ENCODE results near the gene ADAMTS4. TPM values are rescaled to one million over a fixed set of nuclear protein-coding genes. Genes with fewer than 3 reads are reported as not detected.
A peak's percentile ranks its signal among the peaks of the same experiment; 100 is the strongest.

The ADAMTS4 gene
- total RNA-seq, 1 experiment from 2014 or later, result 7.0 TPM

DNA sequence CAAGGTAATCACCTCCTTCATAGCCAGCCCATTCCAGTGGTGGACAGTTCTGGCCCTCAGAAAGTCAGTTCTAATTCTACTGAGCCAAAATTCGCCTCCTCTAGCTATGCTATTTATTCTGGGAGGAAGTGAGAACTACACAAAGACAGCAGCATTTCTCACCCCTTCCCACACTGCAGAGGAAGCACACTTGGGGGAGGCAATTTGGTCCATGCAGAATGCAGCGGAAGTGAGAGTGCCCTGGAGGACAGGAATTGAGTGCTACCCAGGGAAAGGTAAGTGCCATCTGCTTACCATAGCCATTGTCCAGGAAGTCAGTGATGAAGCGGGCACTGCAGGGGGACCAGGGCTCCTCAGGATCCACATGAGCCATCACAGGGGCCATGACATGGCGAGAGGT is 3.7 kb downstream of the ADAMTS4 start:
- no peak overlapping the region for H4K8ac ChIP-seq (replicated peaks; ENCODE audit: insufficient read length, low read depth, low read length)
- H3K79me1 ChIP-seq (ENCODE audit: insufficient read depth, low read depth, low read length, poor library complexity, severe bottlenecking), result no peaks in the 10 kb centered on the region
- no peak overlapping the region for H2BK15ac ChIP-seq (ENCODE audit: low read depth, low read length)
- H3K23ac ChIP-seq (ENCODE audit: insufficient read length, low read depth, low read length), result no peak overlapping the region
- no peaks in the 10 kb centered on the region for H4K20me1 ChIP-seq (ENCODE audit: control insufficient read depth, insufficient read depth, insufficient read length)
- no peak overlapping the region for H2BK20ac ChIP-seq (ENCODE audit: low read depth, low read length, poor library complexity, severe bottlenecking)
- no peak overlapping the region for H3K9ac ChIP-seq (ENCODE audit: extremely low read depth, insufficient read length, low read length)
- no peak for DNase-seq
- no peak overlapping the region for H2BK12ac ChIP-seq (ENCODE audit: insufficient read length, low read depth, low read length)
- no peak overlapping the region for H3K18ac ChIP-seq (ENCODE audit: insufficient read length, low read depth, low read length)
- H3K23me2 ChIP-seq (ENCODE audit: insufficient read length, low read depth, low read length, poor library complexity, severe bottlenecking), result peaks cover 4% of the 10 kb centered on the region
- H3K4me1 ChIP-seq (ENCODE audit: insufficient read depth, low read length), result peaks cover 13% of the 10 kb centered on the region
- no peak overlapping the region for H4K5ac ChIP-seq (ENCODE audit: insufficient read length, low read depth, low read length)
- no peaks in the 10 kb centered on the region for H3K9me3 ChIP-seq (ENCODE audit: control insufficient read depth, low read depth, low read length)
- no peak overlapping the region for H3K56ac ChIP-seq (ENCODE audit: insufficient read length, low read depth, low read length)
- no peak overlapping the region for H2AK5ac ChIP-seq (ENCODE audit: insufficient read length, low read length)
- Mint-ChIP-seq H3K4me3 (peak overlapping the region in 1 of 2 experiments; percentile 28; a peak in 1 of 5 replicates), H3K27me3 (ENCODE audit: low read depth) (no peaks in the 10 kb centered on the region), H3K36me3 (ENCODE audit: insufficient read depth in 1 of 3, low read depth in 3 of 3) (peaks cover 0 to 29% (median 16%) of the 10 kb centered on the region in 3 experiments; a peak in 4 of 7 replicates), H3K27ac (no peak overlapping the region; a peak in 1 of 7 replicates), H3K4me1 (peaks cover 42 to 47% of the 10 kb centered on the region in 2 experiments), H3K9me3 (no peaks in the 10 kb centered on the region; a peak in 1 of 5 replicates)
- H3K27ac ChIP-seq (ENCODE audit: insufficient read length, low read depth, low read length), result no peak overlapping the region
- H3K4ac ChIP-seq (ENCODE audit: low read depth, low read length), result no peak overlapping the region
- H2BK5ac ChIP-seq (ENCODE audit: insufficient read length, low read length), result no peak overlapping the region
- H3K4me2 ChIP-seq (ENCODE audit: insufficient read depth, insufficient read length, low read length), result no peak overlapping the region
- WGBS (ENCODE audit: extremely low coverage, insufficient read length, low lambda C conversion rate), result no CpG with 5 or more reads among the region's 4 CpGs
- no peak overlapping the region for H3T11ph ChIP-seq (ENCODE audit: low read length)
- H2BK120ac ChIP-seq (ENCODE audit: low read depth, low read length, poor library complexity, severe bottlenecking), result no peak overlapping the region
- H3K79me2 ChIP-seq (ENCODE audit: insufficient read depth, low read length), result no peaks in the 10 kb centered on the region
- H4K91ac ChIP-seq (ENCODE audit: insufficient read length, low read depth, low read length), result no peak overlapping the region
- H3K14ac ChIP-seq (ENCODE audit: insufficient read depth, low read length), result no peak overlapping the region
- H2AFZ ChIP-seq (ENCODE audit: low read length), result no peak overlapping the region
- no peaks in the 10 kb centered on the region for H3K27me3 ChIP-seq (ENCODE audit: insufficient read depth, low read length)
- TF ChIP-seq, protein P1, sequence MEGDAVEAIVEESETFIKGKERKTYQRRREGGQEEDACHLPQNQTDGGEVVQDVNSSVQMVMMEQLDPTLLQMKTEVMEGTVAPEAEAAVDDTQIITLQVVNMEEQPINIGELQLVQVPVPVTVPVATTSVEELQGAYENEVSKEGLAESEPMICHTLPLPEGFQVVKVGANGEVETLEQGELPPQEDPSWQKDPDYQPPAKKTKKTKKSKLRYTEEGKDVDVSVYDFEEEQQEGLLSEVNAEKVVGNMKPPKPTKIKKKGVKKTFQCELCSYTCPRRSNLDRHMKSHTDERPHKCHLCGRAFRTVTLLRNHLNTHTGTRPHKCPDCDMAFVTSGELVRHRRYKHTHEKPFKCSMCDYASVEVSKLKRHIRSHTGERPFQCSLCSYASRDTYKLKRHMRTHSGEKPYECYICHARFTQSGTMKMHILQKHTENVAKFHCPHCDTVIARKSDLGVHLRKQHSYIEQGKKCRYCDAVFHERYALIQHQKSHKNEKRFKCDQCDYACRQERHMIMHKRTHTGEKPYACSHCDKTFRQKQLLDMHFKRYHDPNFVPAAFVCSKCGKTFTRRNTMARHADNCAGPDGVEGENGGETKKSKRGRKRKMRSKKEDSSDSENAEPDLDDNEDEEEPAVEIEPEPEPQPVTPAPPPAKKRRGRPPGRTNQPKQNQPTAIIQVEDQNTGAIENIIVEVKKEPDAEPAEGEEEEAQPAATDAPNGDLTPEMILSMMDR (conservative IDR thresholded peaks at IDR 0.05), result no peak
